DMS53 (cell line): ENCODE data around the gene PNPLA7.
"Not testable (repeated sequence)": the region's sequence is repeated elsewhere in the genome, so short reads cannot be mapped to it uniquely, and the experiment has no call there.

Experiments
- DNase-seq: peaks from one replicate; lab custom pipeline; 2025; lab: John Stamatoyannopoulos, UW

Gene PNPLA7

DNA sequence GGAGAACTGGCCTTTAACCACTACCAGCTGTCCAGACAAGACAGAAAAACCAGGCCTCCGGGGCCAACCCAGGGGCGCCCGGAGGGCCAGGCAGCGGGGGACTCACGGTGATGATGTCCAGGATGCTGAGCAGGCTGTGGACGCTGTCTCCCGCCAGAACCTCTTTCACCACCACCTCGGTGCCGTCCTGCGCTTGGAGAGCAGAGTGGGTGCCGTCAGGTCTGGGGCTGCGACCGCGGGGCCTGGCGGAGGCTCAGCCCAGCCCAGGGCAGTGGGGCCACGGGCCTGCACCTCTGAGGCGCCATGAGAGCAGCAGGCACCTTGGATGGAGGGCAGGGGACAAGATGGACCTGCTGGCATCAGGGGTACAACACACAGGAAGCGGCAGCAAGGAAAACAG is 9.7 kb downstream of the PNPLA7 start:
- DNase-seq = no peak

DNA sequence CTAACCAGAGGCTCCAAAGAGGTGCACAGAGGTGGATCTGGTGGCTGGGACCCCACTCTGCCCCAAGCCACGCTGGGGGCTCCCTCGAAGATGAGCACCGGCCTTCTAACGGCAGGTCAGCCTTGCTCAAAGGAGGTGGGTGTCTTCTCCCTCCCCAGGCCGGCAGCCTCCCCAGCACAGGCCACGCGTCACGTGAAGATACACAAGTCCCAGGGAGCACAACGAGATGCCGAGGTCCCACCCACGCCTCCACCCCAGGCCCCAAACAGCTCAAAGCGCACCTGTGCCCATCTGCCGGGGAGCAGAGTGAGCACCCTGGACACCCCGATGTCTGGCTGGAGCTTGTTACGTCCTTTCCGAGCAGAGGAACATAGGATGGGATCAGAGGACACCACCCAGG is 12.1 kb downstream of the PNPLA7 start:
- DNase-seq = no peak

DNA sequence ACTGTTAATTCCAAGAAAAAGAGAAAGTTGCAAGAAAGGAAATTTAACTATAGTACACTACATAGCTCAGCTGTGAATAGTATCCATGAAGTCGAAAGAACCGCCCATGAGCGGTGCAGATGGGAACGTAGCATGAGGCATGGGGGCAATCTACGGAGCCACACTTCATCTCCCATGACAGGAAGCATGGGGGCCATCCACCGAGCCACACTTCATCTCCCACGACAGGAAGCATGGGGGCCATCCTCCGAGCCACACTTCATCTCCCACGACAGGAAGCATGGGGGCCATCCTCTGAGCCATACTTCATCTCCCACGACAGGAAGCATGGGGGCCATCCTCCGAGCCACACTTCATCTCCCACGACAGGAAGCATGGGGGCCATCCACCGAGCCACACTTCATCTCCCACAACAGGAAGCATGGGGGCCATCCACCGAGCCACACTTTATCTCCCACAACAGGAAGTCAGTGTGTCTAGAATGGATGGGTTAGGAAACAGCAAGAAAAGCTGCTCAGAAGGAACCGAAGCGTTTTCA is 13.5 kb downstream of the PNPLA7 start:
- not testable (repeated sequence) for DNase-seq

DNA sequence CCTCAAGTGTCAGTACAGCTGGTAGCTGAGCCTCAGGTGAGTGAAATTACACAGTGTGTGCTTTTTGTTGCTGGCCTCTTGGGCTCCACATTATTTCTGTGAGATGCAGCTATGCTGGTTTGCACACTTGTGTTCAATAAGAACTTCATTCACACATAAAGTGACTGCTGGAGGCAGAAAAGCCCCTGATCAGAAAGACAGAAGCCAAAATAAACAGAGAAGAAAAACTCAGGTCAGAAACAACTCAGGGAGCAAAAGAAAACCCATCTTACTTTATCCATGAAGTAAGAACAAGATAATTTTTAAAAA is 15.1 kb downstream of the PNPLA7 start:
- DNase-seq = no peak

DNA sequence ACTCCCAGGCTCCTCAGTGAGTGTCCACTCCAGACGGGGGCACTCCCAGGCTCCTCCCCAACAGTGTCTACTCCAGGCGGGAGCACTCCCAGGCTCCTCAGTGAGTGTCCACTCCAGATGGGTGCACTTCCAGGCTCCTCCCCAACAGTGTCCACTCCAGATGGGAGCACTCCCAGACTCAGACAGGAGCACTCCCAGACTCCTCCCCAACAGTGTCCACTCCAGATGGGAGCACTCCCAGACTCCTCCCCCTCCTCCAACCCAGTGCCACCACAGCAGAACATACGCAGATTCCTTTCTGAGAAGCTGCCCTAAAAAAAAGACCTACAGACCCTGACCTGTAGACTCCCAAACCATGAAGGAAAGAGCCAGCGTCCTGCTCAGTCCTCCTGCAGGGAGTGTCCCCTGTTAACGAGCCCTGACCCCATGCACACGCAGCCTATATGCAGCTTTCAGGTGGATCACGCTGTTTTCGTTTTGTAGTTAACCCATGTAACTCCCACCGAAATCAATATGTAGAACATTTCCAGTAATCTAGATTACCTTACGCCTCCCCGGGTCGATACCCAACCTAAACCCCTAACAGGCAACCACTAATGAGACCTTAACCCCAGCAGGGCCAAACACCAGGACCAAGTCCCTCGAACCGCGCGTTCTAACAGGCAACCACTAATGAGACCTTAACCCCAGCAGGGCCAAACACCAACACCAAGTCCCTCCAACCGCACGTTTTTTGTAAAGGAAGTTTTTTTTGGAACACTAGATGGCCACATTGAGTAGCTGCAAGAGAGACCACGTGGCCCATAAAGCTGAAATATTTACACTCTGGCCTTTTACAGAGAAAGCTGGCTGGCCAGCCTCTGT is 15.7 kb downstream of the PNPLA7 start:
- DNase-seq = peak; percentile 92

DNA sequence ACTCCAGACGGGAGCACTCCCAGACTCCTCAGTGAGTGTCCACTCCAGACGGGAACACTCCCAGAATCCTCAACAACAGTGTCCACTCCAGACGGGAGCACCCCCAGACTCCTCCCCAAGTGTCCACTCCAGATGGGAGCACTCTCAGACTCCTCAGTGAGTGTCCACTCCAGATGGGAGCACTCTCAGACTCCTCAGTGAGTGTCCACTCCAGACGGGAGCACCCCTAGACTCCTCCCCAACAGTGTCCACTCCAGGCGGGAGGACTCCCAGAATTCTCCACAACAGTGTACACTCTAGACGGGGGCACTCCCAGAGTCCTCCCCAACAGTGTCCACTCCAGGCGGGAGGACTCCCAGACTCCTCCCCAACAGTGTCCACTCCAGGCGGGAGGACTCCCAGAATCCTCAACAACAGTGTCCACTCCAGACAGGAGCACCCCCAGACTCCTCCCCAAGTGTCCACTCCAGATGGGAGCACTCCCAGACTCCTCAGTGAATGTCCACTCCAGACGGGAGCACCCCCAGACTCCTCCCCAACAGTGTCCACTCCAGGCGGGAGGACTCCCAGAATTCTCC is 17.2 kb downstream of the PNPLA7 start:
- not testable (repeated sequence) for DNase-seq

GRCh38 chr9:137531099-137531765 is 19.0 kb downstream of the PNPLA7 start:
- DNase-seq = no peak

DNA sequence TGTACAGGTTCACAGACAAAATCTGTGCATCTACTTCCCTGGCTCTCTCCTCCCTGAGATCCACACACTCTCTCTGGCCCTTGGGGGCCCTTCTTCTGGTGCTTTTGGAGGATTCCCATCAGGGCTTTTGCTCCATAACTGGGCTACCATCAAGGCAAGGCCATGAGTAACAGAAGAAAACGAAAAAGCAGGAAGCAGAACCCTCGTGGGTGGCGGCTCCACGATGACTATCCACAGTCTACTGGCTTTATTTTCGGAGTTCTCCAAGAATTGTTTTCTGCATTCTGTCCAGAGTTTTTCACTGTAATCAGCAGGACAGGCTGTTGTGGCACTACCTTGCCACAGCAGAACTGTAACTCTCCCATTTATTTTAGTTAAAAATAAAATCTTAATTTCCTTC is 19.9 kb downstream of the PNPLA7 start:
- DNase-seq = no peak

DNA sequence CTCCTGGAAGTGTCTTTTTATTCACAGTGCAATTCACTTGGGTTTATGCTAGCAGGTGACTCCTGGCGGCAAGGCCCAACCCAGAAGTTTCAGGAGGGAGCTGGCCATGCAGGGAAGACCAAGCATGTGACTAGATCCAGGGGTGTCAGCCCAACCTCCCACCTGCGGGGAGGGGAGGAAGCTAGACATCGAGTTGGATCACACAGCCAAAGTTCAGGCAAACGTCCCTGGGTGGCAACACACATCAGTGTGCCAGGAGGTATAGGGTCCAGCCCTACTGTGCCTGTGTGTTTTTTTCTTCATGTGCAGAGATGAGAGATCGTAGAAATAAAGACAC is 25.3 kb downstream of the PNPLA7 start:
- DNase-seq = no peak

DNA sequence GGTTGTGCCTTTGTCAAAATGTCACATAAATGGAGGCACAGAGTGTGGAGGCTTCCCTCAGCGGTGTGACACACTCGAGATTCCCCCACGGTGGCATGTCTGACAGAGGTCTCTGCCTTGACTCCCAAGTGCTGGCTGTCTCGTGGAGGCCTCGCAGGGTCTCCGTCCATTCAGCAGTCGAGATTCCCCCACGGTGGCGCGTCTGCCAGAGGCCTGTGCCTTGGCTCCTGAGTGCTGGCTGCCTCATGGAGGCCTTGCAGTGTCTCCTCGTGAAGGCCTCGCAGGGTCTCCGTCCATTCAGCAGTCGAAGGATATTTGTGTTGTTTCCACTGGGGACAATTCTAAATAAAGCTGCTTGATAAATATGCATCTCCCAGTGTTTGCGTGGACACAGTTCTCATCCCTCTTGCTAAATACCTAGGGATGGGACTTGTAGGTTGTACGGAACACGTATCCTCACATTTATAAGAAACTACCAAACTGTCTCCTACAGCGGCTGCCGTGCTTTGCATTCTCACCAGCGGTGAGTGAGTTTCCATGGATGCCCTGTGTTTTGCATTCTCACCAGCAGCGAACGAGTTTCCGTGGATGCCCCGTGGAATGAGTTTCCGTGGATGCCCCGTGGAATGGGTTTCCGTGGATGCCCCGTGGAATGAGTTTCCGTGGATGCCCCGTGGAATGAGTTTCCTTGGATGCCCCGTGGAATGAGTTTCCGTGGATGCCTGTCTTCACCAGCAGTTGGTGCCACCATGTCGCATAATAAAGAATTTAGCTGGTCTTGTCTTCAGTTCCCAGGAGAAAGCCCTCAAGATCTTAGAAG is 25.8 kb downstream of the PNPLA7 start:
- no peak for DNase-seq

GRCh38 chr9:137522746-137523455 is 27.3 kb downstream of the PNPLA7 start:
- DNase-seq = no peak

DNA sequence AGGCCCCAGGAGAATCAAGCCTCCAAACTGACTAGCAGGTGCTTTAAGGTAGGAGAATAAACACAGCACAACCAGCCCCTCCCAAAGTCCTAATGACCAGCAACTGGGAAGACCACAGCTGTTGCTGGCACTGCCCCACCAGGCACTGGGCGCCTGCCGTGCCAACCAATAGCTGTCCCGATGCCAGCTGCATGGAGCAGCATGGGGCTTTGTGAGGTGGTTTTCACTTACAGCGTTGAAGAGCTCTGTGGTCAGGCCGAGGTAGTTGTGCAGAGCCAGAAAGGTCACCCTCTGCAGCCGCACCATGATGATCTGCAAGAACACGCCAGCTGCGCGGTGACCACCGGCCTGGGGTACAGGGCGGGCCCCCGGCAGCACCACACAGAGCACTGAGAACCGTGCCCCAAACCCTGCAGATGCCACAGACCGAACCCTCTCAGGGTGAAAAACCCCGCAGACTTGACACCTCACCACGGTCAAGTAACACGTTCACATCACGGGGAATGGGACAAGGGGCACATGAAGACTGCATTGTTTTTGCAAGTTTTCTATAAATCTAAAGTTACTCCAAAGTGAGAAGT is 28.7 kb downstream of the PNPLA7 start:
- no peak for DNase-seq

- no peak for DNase-seq
Observed at GRCh38 chr9:137520614-137521404, 29.4 kb downstream of the PNPLA7 start.

DNA sequence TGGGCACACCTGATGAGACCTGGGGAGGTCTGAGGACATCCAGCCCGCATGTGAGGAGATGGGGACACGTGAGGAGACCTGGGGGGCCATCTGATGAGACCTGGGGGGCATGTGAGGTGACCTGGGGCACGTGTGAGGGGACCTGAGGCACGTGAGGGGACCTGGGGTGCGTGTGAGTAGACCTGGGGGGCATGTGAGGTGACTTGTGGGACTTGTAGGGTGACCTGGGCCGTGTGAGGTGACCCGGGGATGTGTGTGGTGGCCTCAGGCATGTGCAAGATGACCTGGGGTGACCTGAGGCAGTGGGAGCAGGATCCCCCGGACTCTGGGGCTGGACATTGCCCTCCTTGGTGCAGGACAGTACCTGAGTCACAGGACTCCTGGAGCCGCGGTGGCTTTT is 30.6 kb downstream of the PNPLA7 start:
- DNase-seq = no peak

DNA sequence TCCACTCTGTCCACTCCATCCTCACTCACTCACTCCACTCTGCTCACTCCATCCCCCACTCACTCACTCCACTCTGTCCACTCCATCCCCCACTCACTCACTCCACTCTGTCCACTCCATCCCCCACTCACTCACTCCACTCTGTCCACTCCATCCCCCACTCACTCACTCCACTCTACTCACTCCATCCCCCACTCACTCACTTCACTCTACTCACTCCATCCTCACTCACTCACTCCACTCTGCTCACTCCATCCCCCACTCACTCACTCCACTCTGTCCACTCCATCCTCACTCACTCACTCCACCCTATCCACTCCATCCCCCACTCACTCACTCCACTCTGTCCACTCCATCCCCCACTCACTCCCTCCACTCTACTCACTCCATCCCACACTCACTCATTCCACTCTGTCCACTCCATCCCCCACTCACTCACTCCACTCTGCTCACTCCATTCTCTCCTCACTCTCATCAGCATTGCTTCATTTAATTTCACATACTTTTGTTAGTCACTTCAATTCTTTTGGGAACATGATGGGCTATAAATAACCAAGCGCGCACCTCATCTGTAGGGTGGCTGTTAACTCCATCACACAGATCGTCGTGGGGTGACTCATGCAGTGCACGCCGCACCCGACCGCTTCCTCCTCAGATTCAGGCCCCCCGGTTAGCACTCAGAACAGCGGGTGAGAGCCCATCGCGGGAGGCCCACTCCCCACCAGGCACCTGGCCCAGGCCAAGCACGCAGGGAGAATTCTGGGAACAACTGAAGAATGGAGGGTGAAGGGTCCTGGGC is 31.3 kb downstream of the PNPLA7 start:
- DNase-seq = not testable (repeated sequence)

GRCh38 chr9:137516144-137516917 is 33.9 kb downstream of the PNPLA7 start:
- DNase-seq = peak; percentile 72

DNA sequence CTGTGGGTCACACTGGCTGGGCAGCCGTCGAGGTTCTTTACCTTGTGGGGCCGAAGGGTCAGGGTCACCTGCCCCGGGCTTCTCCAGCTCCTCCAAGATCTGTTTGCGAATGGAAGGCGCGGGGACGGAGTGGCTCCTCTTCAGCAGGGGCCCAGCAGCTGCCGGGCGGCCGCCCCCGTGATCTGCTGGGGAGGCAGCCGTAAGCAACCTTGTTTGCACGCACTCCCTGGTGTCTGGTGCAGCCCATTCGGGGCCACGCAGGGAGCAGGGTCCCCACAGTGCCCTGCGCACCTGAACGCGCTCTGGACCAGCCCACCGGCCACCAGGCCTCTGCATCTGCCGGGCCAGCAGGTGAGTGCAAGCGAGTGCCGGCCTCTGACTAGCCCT is 34.9 kb downstream of the PNPLA7 start:
- DNase-seq = no peak

DNA sequence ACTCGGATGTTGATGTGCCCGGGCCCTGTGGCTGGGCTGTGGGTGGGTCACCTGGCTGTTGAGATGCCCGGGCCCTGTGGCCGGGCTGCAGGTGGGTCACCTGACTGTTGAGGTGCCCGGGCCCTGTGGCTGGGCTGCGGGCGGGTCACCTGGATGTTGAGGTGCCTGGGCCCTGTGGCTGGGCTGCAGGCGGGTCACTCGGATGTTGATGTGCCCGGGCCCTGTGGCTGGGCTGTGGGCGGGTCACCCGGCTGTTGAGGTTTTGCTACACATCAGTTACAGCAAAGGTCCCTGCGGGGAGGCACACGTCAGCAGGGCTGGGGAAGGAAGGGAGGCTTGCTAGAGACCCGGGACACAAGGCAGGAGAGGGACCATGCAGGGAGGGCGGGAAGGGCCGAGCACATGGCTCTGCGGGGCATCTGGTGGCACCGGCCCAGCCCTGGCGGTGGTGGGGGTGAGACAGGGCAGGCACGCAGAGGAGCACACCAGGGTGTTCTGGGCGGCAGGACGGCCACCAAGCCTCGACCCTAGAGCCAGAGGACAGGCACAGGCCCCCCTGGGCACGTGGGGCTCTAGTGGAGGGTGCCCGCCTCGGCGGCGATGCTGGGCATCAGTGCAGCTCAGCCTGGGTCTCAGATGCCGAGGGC is 35.4 kb downstream of the PNPLA7 start:
- peak; percentile 20 for DNase-seq
